HG03521 (cell line): Measurements from ENCODE around the gene RHCG.

Experiments
- ATAC-seq: cut with Tn5 transposase; IDR thresholded peaks from one replicate; pipeline ENCODE4 v1.9.1; 2021; ENCODE audit warnings: mild to moderate bottlenecking, moderate library complexity; ENCODE audit not compliant: unreplicated experiment

Gene RHCG

DNA sequence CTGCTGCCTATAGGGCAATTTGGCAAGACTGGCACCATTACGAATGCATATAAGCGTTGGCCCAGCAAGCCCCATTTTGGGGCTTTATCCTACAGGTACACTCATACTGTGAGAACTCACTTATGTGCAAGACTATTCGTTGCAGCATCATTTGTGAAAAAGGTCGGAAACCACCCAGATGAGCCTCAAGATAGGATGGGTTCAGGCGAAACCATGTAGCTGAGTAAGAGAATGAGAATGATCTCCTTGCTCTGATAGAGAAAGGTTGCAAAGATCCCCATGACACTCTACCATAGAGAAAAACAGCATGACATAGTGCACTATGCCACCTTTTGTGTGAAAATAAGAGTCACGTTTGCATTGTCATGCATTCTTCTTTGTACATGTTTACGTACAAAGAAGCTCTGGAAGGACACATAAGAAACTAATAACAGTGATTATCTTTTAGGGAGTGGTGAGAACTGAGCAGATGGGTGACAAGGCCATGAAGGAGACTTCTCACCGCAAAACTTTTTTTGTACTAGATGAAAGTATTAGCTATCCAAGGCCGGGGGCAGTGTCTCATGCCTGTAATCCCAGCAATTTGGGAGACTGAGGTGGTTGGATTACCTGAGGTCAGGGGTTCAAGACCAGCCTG, 50.0 kb downstream of the RHCG start:
- no peak for ATAC-seq

DNA sequence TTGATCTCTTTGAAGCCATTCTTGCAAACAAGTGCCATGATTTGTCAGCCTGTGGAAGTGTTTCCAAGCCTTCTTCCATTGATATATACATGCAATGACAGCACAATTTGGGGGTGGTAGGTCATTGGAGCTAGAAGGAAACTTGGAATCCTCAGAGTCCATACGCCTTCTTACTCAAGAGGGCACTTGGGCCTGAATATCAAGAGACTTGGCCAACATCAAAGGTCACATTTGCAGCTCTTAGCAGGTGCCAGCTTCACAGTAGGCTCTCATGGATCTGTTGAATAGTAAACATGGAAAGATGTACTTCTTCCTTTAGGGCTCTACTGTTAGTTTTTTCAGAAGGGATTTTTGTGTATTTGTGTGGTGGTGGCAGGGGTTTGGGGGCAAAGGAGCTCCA, 50.9 kb downstream of the RHCG start:
- ATAC-seq: no peak

DNA sequence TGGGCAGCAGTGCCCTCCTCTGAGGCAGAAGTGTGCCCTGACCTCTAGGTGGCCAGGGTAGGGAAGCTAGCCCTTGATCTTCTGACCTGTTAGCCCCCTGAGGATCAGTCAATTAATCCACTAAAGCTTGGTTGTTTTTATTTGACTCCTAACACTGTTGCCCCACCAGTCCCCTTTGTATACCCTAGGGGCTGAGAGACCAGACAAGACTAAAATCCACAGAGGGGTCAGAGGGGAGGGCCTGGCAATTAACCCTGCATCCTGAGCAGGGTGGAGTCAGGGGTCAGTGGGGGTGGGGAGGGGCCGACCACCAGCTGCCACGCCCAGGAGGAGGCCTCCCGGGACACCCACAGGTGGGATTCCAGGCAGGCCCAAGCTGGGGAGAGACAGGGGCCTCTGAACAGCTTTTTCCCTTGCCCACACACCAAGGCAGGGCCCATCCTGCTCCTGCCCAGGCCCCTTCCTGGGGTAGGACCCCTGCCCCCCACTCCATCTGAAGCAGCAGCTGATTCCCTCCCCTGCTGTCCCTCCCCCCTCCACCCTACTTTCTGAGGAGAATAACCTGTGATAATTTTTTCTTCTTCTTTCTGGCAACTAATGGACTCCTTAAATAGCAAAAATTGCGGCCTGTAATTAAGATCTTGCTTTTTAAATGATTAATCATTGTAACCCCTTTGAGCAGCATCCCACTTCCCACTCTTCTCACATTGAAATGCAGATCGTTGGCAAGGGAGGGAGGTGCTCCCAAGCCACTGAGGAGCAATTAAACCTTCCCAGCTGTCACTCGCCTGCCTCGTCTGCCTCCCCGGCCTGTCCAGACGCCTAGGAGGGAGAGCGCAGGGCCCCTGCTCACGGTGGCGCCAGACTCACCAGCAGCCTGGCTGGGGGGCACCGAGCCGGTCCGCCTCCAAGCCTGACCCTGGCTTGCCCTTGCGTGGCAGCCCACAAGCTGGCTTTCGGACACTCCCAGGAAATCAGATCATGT, 51.9 kb downstream of the RHCG start:
- ATAC-seq: no peak

DNA sequence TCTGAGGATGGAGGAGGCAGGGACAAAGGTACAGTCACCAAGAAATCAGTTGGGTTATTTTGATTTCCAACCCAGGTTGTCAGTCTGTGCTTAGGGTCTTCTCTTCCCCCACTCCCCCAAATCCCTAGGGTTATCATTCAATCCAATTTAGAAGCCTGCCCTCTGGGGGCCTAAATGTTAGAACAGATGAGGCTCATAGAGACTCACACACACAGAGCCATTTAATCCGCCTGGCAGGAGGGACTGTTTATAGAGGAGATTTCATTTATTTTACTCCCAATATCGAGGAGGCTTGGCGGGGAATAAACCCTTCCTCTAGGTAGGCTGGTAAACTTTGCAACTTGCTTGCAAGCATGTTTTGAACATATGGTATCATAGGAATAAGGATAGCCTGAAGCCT, 52.8 kb downstream of the RHCG start:
- no peak for ATAC-seq

DNA sequence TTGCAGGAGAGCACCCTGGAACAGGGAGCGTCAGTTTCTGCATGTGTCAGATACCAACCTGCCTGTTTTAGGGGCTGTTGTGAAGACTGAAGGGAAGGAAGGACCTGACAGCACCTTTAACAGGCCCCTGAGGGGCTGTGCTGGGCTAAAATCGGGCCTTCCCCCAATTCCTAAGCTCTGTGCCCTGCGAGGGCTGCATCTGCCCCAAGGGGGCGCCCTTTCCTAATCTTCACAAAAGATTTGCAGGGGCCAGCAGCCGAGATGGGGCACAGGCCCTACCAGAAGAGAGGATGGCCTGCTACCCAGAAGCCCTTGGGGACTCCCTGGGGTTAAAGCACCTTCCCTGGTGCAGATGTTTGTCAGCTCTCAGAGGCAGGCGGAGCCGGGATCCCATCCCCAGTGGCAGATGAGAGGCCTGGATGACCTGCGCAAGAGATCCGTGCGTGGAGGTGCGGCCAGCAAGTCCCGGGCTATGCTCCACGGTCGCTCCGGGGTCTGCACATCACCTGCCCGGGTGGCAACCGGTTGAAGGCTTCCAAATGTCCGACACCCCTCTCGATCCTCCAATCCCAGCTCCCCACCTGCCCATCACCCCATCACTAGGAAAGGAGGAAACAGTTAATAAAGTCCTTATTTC, 53.6 kb downstream of the RHCG start:
- no peak for ATAC-seq

DNA sequence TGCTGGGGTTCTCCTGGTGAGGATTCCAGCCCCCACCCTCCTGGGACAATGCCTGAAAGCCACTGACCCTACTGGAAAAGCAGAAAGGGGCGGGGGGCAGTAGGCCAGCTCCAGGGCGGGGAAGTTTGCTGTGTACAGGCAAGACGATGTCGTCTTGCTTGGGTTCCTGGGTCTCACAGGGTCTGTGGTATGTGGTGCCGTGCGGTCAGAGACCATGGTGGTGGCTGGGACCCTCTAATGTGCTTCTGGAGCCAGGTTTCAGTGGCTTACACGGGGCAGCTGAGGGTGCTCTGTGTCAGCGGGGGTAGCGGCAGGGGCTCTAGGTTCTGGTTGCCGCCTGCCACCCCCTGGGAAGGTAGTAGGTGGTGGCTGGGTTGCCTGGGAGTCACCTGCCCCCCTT, 54.2 kb downstream of the RHCG start:
- ATAC-seq: no peak

DNA sequence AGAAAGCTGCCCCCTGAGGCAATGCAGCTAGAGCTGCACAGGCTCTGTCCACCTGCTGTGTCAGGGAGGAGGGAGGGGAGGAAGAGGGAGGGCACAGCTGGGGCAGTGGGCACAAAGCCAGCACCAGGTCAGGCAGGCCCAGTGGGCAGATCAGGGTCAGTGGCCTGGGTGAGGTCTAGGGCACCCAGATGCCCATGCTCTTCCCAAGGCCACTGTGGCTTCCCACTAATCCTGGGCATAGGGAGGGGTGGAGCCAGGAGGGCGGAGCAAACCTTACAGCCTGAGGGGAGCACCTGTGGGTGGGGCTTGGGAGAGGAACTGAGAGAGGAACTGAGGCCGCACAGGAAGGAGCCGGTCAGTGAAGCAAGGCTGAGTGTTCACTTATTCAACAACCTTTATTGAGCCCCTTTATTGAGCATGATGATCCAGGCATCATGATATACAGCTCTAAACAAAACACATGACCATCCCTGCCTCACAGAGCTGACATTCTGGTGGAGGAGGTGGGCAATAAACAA, 55.0 kb downstream of the RHCG start:
- ATAC-seq: peak; percentile 96

DNA sequence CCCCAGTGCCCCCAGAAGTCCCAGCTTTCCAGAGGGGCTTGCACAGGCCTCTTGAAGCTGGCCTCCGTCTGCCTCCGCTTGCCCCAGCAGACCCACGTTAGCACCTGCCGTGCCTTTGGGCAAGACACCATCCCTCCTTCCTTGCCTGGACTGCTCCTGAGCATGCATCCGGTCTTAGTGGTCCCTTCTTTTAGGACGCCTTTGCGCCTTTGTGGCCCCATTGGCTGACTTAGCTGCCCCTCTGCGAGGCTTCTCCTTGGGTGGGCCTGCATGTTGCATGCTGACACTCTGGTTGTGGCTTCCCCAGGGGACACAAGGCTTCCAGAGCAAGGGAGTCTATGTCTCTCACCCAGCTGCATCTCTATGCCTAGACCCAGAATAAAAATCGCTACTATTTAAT, 56.6 kb downstream of the RHCG start:
- ATAC-seq: no peak

DNA sequence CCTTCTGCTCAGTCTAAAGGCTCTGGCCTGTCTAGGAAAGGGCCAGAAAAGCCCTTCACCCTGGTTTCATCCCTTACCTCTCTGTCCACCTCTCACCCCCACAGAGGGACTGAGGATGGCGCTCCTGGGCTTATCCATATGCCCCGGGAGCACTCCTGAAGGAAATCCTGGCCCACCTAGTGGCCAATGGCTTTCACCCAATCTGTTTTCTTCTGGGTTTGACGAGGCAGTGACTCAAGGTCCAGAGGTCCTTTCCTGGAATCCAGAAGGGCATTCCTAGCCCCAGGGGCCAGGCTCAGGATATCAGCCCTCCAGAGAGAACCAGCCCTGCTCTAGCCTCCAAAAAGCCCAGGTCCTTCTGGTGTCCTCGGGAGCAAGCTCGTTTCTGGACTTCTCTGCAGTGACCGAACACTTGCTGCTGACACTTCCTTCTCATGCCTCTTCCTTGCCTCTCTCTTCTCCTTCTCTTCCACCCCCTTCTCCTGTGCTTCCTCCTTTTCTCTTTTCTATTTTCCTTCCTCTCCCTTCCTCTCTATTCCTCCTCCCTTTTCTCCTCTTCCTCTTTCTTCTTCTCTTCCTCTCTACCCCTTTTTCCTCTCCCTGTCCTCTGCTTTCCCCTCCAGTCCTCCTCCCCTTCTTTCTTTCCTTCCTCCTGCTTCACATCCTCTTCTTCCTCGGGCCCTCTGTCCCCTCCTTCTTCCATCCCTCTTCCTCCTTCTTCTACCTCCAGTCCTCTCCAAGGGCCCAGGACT, 59.6 kb downstream of the RHCG start:
- ATAC-seq: no peak

DNA sequence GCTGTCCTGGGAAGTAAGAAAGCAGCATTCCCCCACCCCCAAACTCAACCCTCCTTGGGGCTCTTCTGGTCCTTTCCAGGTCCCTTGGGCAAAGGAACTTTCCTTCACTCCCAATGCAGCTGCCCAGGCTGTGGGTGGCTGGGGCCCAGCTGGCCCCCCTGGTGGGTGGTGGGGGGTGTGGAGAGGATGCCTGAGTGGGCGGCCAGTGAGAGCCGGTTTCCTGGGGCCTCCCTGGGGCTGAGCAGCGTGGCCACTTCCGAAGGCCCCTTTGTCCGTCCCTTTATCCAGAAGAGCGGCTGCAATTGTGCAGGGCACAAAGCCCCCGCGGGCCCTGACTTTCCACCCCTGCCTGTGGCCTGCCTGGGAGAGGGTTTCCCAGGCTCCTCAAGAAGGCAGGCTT, 61.0 kb downstream of the RHCG start:
- ATAC-seq: no peak

DNA sequence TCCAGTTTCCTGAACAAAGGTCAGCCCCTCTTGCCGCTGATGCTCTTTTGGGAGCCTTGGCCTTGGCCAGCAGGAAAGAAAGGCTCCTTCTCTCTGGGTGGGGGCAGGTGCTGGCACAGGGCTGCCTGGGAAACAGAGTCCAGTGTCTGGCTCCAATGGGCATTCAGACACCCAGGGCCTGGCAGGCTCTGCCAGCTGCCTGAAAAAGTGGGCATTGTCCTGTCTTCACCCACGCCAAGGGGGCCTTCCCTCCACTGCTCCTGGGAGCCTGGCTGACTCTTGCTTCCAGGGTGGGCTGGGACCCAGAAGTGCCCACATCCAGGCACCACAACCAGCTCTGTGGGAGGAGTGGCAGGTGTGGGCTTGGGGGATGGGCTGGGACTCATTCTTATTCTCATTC, 62.7 kb downstream of the RHCG start:
- ATAC-seq: no peak

DNA sequence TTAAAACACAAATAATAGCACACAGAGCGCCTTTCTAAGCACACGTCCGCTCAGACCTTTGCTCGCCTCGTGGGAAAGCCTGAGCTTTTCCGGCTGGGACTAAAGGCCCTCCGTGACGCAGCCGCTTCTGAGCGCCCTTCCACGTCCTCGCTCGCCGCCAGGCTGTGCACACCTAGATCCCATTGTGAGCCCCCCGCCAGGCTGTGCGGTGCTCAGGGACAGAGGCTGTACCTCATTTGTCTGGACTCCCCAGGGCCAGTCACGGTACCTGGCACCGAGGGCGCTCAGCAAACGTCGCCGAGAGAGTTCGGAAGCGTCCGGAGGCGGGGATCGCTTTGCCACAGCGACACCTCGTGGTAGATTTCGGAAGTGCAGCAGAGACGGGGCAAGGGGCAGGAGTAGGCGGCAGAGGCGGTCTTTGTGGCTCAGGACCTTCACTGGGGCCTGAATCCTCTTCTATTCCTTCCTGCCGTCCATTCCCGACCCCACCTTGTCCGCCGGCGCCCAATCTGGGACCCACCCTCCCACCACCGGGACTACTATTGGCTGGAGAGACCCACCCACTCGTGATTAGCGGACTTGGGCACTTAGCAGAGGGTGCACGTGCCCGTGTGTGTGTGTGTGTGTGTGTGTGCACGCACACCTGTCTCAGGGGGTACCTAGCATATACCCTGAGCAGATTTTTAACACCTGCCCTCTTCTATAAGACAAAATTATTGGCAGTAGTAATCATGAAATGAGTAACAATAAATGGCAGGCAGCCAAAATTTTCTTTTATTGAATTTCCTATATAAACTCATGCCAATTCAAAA, 65.6 kb downstream of the RHCG start:
- ATAC-seq: peak; percentile 81

DNA sequence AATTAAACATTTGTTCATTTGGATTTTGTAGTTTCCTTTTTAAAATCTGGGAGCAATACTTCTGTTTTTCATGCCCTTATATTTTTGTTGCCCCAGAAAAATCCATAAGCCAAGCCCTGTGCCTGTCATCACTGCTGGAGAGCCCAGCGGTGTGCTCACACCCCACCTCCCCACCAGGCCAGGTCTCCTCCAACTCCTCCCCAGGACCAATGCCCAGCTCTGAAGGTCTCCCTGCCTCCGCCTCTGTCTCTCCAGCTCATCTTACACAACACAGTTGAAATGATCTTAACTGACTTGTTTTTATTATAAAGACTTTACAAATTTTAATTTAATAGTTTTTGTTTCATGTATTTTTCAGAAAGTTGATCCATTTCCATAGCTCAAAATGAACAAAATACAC, 66.4 kb downstream of the RHCG start:
- no peak for ATAC-seq

DNA sequence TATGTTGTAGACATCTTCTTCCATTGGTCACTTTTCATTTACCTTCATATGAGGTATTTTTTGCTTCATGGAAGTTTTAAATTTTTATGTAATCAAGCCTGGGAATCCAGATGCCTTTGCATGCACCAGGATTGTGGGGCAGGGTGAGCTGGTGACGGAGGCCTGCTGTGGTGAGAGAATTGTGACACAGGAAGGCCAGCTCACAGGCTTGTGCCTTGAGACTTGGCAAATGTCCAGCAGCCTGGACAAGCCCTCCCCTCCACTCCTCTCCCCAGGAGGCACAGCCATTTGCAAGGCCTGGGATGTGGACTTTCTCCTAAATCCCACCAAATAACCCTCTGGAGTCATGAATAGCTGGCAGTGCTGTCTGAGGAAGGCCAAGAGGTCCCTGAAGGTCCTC, 67.4 kb downstream of the RHCG start:
- ATAC-seq: no peak

DNA sequence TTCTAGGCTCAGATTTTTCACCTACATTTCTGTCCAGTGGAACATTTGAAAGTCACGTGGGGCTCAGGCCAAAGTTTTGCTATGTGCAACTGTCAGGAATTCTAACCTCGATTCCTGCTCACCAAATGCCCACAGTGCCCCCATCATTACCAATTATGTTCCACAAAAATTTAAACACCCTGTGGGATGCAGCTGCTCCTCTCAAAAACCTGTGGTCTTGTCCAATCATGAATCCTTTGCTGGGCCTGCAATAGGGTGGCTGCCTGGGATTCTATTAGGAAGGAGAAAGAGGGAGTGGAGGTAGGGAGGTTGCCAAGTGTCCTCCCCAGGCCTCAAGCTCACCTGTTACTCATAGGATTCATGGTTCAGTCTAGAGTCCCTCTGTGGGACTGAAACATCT, 68.1 kb downstream of the RHCG start:
- no peak for ATAC-seq

DNA sequence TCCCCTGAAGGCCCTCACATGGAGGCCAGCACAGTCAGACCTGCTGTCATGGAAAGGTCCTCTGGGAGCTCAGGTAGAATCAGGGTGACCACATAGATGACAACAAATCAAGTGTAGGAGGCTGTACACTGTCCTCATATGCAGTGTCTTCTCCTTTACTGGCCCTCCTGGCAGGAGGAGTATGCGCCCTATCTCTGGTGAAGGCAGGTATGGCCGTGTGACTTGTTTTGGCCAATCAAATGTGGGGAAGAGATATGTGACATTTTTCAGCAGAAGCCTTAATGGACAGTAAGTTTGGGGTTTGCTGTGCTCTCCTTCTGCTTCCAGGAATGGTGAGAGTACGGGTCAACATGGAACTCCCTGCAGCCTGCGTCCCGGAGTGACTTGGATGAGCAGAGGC, 69.9 kb downstream of the RHCG start:
- ATAC-seq: no peak

DNA sequence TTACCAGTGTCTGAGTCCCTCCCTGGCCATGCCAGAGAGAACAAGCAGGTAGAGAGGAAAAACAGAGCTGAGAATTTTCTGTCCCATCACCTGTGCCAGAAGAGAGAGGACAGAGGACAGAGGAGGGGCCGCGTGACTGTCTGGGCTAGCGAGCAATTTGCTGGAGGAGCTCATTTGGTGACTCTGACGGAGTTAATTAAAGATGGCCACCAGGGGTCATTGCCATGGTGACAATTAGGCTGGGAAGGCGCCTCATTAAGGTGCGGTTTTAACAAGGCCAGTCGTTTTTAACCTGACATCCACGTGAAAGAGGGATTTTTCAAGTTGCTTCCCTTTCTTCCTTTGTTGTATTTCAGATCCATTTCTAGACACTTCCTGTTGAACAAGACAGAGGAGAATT, 72.4 kb downstream of the RHCG start:
- ATAC-seq: no peak
